Hepatocyte (in vitro differentiated cells): ENCODE measurements around the gene CEP120. TPM values are rescaled to one million over a fixed set of nuclear protein-coding genes. Genes with fewer than 3 reads are reported as not detected.

Experiments
- DNase-seq: peaks from one replicate; pipeline ENCODE4 v3.0.0-alpha.2; 2016; ENCODE audit warnings: low spot score
- H2AFZ ChIP-seq: fragments of 200-600 bp; sonication (generic); 2 replicates; pipeline ENCODE4 v1.6.0; 2016; ENCODE audit warnings: antibody characterized with exemption, mild to moderate bottlenecking
- H3K27ac ChIP-seq: fragments of 200-600 bp; sonication (generic); 2 replicates; pipeline ENCODE4 v1.5.1; 2016; ENCODE audit warnings: mild to moderate bottlenecking
- H3K27me3 ChIP-seq: fragments of 200-600 bp; sonication (generic); 2 replicates; pipeline ENCODE4 v1.6.1; 2016
- H3K36me3 ChIP-seq: fragments of 200-600 bp; sonication (generic); replicated peaks from 2 replicates; pipeline ENCODE4 v1.5.1; 2016; ENCODE audit warnings: low read depth; ENCODE audit not compliant: insufficient read depth
- H3K4me1 ChIP-seq: fragments of 200-600 bp; sonication (generic); 2 replicates; pipeline ENCODE4 v1.5.1; 2016; ENCODE audit warnings: mild to moderate bottlenecking, moderate library complexity; ENCODE audit not compliant: insufficient read depth
- H3K4me2 ChIP-seq: fragments of 200-600 bp; sonication (generic); 2 replicates; pipeline ENCODE4 v1.6.0; 2016
- H3K4me3 ChIP-seq: fragments of 200-600 bp; sonication (generic); 2 replicates; pipeline ENCODE4 v1.5.1; 2016; ENCODE audit warnings: mild to moderate bottlenecking
- H3K79me2 ChIP-seq: fragments of 200-600 bp; sonication (generic); 2 replicates; pipeline ENCODE4 v1.6.0; 2017; ENCODE audit warnings: mild to moderate bottlenecking
- H3K9me2 ChIP-seq: fragments of 200-600 bp; sonication (generic); replicated peaks from 2 replicates; pipeline ENCODE4 v1.6.0; 2017; ENCODE audit warnings: mild to moderate bottlenecking; ENCODE audit not compliant: insufficient read depth
- H3K9me3 ChIP-seq: fragments of 200-600 bp; sonication (generic); 2 replicates; pipeline ENCODE4 v1.5.1; 2016; ENCODE audit warnings: low read depth, mild to moderate bottlenecking
- H4K20me1 ChIP-seq: fragments of 200-600 bp; sonication (generic); 2 replicates; pipeline ENCODE4 v1.6.0; 2016; ENCODE audit warnings: mild to moderate bottlenecking; ENCODE audit not compliant: insufficient read depth, poor library complexity, severe bottlenecking
- CTCF ChIP-seq: fragments of 200-600 bp; sonication (generic); IDR thresholded peaks from 2 replicates; pipeline ENCODE4 v1.5.1; 2016; ENCODE audit warnings: antibody characterized with exemption, mild to moderate bottlenecking; ENCODE audit not compliant: poor library complexity
- EZH2 ChIP-seq: fragments of 200-600 bp; sonication (generic); IDR thresholded peaks from 2 replicates; pipeline ENCODE4 v1.6.1; 2016; ENCODE audit warnings: antibody characterized with exemption, mild to moderate bottlenecking, borderline replicate concordance
- EZH2phosphoT487 ChIP-seq: fragments of 200-600 bp; sonication (generic); IDR thresholded peaks from one replicate; pipeline ENCODE4 v1.6.1; 2018; ENCODE audit warnings: antibody characterized with exemption, mild to moderate bottlenecking, low read depth, moderate library complexity; ENCODE audit not compliant: unreplicated experiment, severe bottlenecking
- WGBS: methylation state at CpG from one replicate; pipeline ENCODE4 v1.1.6; 2016; ENCODE audit warnings: low lambda C conversion rate; ENCODE audit errors: missing lambda C conversion rate; 5-methylcytosine and 5-hydroxymethylcytosine counted together
- polyA plus RNA-seq: library from polyadenylated mRNA; unstranded; fragments of >200 nt; fragmentation: Nextera tagmentation; extraction: Ambion mirVana; gene quantifications from 2 replicates; pipeline ENCODE4 v1.2.1, GENCODE V29; 2016
- total RNA-seq: library from RNA; depleted of rRNA; stranded (reverse); fragments of >200 nt; gene quantifications from 2 replicates; pipeline ENCODE4 v1.2.3, GENCODE V29; 2014

Gene CEP120
- total and polyA plus RNA-seq, 2 experiments from 2014 or later: 5.7 to 17.5 TPM

DNA sequence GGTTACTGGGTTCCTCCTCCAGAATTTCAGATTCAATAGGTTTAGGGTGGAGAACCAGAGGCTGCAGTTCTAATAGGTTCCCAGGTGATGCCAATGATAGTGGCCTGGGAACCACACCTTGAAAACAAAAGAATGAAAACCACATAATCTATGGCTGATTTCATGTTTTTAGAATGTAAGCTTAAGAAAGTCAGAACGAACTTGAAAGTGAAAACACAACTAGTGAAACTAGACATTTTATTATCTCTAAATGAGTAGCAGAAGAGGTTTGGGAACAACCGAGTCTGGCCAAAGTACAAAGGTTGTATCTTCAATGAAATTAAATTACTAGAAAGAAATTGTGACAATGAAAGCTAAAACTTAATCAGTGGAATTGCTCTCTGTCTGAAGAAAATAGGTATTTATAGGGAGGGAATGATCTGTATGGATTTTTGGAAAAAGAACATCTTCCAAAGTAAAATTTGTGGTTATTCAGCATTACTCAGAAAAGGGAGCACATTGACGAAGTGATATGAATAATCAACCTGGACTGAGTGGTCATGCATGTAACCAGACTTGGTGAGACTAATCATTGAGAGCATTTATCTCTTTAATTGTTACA lies 24.9 kb upstream of the CEP120 start:
- no peak overlapping the region for H3K27ac ChIP-seq
- TF ChIP-seq CTCF (no peak), EZH2 (no peak), EZH2phosphoT487 (no peak)

DNA sequence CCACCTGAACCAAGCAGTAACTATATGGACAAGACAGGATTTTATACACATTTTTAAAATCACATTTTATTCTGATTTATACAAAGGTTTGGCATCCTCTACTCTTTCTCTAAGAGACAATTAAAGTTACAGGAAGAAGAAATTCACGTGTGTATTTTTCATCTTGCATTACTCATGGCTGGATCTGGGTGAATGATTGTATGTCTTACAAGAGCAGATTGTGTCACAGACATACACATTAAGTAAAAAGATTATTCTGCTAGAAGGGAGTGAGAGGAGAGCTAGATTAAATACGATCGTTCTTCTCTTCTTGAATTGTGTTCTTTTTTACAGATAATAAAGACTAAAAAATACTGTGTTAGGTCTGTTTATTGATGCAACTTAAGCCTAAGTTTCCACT lies 20.8 kb upstream of the CEP120 start:
- no peak for DNase-seq
- Histone ChIP-seq H3K4me2 (no peak overlapping the region), H3K9me2 (no peaks in the 10 kb centered on the region), H3K27me3 (no peaks in the 10 kb centered on the region), H3K9me3 (no peaks in the 10 kb centered on the region), H3K79me2 (no peaks in the 10 kb centered on the region), H3K4me1 (no peaks in the 10 kb centered on the region), H4K20me1 (no peaks in the 10 kb centered on the region), H2AFZ (no peak overlapping the region), H3K27ac (no peak overlapping the region), H3K4me3 (no peak overlapping the region), H3K36me3 (no peaks in the 10 kb centered on the region)
- TF ChIP-seq EZH2phosphoT487 (no peak), CTCF (no peak), EZH2 (no peak)
- 85% methylated on average over 3 of the region's 3 CpGs for WGBS

More for the DNA sequence above, 24.9 kb upstream of the CEP120 start:
- no peak for DNase-seq
- Histone ChIP-seq H3K4me3 (no peak overlapping the region), H3K9me3 (no peaks in the 10 kb centered on the region), H3K9me2 (no peaks in the 10 kb centered on the region), H3K79me2 (no peaks in the 10 kb centered on the region), H3K27me3 (no peaks in the 10 kb centered on the region), H4K20me1 (no peaks in the 10 kb centered on the region), H3K4me1 (no peaks in the 10 kb centered on the region), H3K4me2 (no peak overlapping the region), H3K36me3 (no peaks in the 10 kb centered on the region), H2AFZ (no peak overlapping the region)
- 82% methylated on average over 3 of the region's 3 CpGs for WGBS

DNA sequence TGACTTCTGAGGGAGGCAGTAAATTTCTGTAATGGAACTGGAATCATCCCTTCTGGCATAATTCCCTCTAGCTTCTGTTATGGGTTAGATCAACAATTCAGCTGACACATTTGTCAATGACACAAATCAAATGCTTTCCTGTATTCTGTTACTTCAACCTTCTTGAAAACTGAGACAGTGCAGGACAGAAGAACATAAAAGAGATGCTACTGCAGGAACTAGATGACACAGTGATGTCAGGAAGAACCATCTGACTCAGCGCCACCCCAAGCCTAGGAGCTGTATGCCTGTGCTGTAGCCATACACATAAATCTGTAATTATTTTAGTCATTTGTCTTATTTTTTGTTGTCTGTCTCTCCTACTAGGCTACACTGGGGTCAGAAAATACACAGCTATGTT lies 18.2 kb upstream of the CEP120 start:
- Histone ChIP-seq H3K4me1 (no peaks in the 10 kb centered on the region), H3K36me3 (no peaks in the 10 kb centered on the region), H4K20me1 (no peaks in the 10 kb centered on the region), H3K27me3 (no peaks in the 10 kb centered on the region), H3K79me2 (no peaks in the 10 kb centered on the region), H3K27ac (no peak overlapping the region), H3K4me2 (no peak overlapping the region), H2AFZ (no peak overlapping the region), H3K9me2 (no peaks in the 10 kb centered on the region), H3K4me3 (no peak overlapping the region), H3K9me3 (no peaks in the 10 kb centered on the region)
- no peak for TF ChIP-seq CTCF
- TF ChIP-seq EZH2phosphoT487: no peak
- TF ChIP-seq EZH2: no peak
- 92% methylated on average over 1 of the region's 1 CpG for WGBS
- no peak for DNase-seq
